ENCODE results near the gene GRK2.
A peak's percentile ranks its signal among the peaks of the same experiment; 100 is the strongest.

The GRK2 gene

DNA sequence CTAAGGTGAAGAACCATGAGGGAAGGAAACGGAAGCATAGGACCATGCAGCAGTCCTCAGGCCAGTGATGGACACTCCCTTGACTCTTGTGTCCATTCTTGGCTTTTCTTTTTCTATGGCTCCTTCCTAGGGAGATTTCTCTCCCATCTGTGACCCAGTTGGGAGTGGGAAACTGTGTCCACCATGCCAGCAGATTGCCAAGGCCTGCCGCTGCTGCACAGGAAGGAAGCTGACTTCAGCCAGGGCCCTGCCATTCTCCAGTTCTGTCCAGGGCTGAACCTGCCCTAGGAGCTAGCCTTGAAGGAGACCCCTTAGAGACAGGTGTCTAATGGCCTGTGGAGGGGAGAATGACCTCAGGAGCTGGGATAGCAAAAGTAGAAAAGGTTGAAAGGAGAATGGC lies 54.4 kb downstream of the GRK2 start:
- POLR2A ChIA-PET, result no interaction called here
- peak; percentile 0 for DNase-seq (ENCODE audit: extremely low spot score)
- CTCF ChIA-PET, result interaction anchor here (0.6 to 1.5 kb wide), 2 partner anchors 57 to 248 kb away, joined by 3 to 5 read pairs; no protein-coding TSS in a partner anchor
- TF ChIP-seq FOXM1 (IDR thresholded peaks at IDR 0.05; ENCODE audit: borderline replicate concordance) (no peak), LEF1 (IDR thresholded peaks at IDR 0.05; ENCODE audit: borderline replicate concordance) (no peak), ARNT (IDR thresholded peaks at IDR 0.05) (no peak), FOXA1 (IDR thresholded peaks at IDR 0.05) (no peak), TARDBP (IDR thresholded peaks at IDR 0.05) (no peak), NFRKB (IDR thresholded peaks at IDR 0.05) (no peak), ZNF384 (IDR thresholded peaks at IDR 0.05) (no peak), SUZ12 (IDR thresholded peaks at IDR 0.05) (no peak), CTBP1 (IDR thresholded peaks at IDR 0.05; ENCODE audit: borderline replicate concordance) (no peak), L3MBTL2 (conservative IDR thresholded peaks at IDR 0.05) (no peak), HDGF (IDR thresholded peaks at IDR 0.05; ENCODE audit: borderline replicate concordance) (no peak), ELF4 (IDR thresholded peaks at IDR 0.05) (no peak), FOXK2 (IDR thresholded peaks at IDR 0.05) (no peak), PKNOX1 (IDR thresholded peaks at IDR 0.05) (no peak), BHLHE40 (IDR thresholded peaks at IDR 0.05; ENCODE audit: borderline replicate concordance) (no peak), SP1 (IDR thresholded peaks at IDR 0.05) (no peak)

DNA sequence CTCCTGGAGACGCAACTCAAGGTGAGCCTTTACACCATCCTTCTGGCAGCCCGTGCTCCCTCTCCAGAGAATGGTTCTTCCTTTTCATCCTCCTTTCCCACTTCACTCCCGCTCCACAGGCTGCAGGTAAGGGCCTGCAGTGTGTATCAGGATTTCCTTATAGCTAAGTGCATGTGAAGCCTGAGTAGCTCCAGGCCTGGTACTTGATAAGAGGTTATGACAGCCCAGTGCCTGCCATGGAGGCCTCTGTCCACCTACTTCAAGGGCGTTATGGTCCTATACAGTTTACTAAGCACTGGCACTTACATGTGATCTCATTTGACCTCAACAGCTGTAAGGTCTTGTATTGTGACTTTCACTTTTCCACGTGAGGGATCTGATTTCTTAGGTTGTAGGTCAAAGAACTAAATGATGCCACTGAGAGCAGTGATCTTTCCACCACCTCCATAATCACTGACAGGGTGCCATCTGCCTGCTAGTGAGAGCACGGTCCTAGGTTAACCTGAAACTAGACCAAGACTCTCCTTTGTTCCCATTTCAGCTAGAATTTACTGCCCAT lies 55.1 kb downstream of the GRK2 start:
- CTCF ChIA-PET, result interaction anchor here (1.5 kb wide), 1 partner anchor 58 kb away, joined by 5 read pairs; no protein-coding TSS in a partner anchor
- no peak for DNase-seq (ENCODE audit: extremely low spot score)
- POLR2A ChIA-PET, result interaction anchor here (1.7 kb wide), 1 partner anchor 55 kb away, joined by 4 read pairs; the partner anchor contains the start of gene GRK2
- no peak for TF ChIP-seq ZNF384 (IDR thresholded peaks at IDR 0.05)
- no peak for TF ChIP-seq HDGF (IDR thresholded peaks at IDR 0.05; ENCODE audit: borderline replicate concordance)
- no peak for TF ChIP-seq ELF4 (IDR thresholded peaks at IDR 0.05)
- no peak for TF ChIP-seq NFRKB (IDR thresholded peaks at IDR 0.05)
- no peak for TF ChIP-seq SP1 (IDR thresholded peaks at IDR 0.05)
- no peak for TF ChIP-seq FOXK2 (IDR thresholded peaks at IDR 0.05)
- no peak for TF ChIP-seq PKNOX1 (IDR thresholded peaks at IDR 0.05)
- no peak for TF ChIP-seq LEF1 (IDR thresholded peaks at IDR 0.05; ENCODE audit: borderline replicate concordance)
- no peak for TF ChIP-seq ARNT (IDR thresholded peaks at IDR 0.05)
- TF ChIP-seq L3MBTL2 (conservative IDR thresholded peaks at IDR 0.05), result no peak
- TF ChIP-seq FOXM1 (IDR thresholded peaks at IDR 0.05; ENCODE audit: borderline replicate concordance), result no peak
- no peak for TF ChIP-seq CTBP1 (IDR thresholded peaks at IDR 0.05; ENCODE audit: borderline replicate concordance)
- TF ChIP-seq TARDBP (IDR thresholded peaks at IDR 0.05), result no peak
- no peak for TF ChIP-seq SUZ12 (IDR thresholded peaks at IDR 0.05)
- no peak for TF ChIP-seq FOXA1 (IDR thresholded peaks at IDR 0.05)
- TF ChIP-seq BHLHE40 (IDR thresholded peaks at IDR 0.05; ENCODE audit: borderline replicate concordance), result no peak

DNA sequence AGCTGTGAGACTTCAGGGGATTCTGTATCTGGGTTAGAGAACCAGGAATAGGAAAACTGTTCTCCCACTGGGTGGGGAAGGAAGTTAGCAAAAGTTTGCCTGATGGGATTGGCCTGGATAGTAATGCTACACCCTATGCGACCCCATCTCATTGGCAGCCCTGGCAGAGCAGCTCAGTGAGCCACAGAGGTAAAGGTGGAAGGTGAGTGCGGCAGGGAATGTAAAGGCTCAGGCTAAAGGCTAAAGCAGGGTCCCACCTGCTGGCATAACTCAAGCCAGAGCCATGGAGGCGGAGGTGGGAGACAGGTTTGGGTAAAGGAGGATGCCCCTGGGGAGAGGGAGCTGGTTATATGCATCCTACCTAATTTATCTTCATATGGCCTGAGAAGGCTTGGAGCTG lies 55.8 kb downstream of the GRK2 start:
- ChIA-PET CTCF (interaction anchor here (0.6 kb wide), 1 partner anchor 227 kb away, joined by 4 read pairs; no protein-coding TSS in a partner anchor), POLR2A (interaction anchor here (0.6 to 1.7 kb wide), 2 partner anchors 23 to 56 kb away, joined by 3 to 4 read pairs; partner anchors contain the start of gene GRK2)

DNA sequence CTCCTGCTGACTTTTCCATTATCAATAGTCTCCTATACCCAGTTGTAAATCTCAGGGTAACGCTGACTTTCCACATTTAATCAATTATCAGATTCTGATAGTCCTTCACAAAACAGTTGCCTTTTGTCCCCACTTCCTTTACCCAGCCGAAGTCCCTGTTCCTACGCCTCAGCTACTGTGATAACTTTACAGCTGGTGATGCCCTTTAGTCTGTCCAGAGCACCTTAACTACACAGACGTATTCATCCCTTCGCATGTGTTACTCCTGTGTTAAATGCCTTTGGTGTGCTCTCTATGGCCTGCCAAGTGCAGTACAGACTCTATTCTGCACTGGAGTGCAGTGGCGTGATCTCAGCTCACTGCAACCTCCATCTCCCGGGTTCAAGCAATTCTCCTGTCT lies 57.3 kb downstream of the GRK2 start:
- POLR2A ChIA-PET, result no interaction called here
- TF ChIP-seq NFRKB (IDR thresholded peaks at IDR 0.05) (no peak), FOXA1 (IDR thresholded peaks at IDR 0.05) (no peak)
- no peak for DNase-seq (ENCODE audit: extremely low spot score)
- CTCF ChIA-PET, result interaction anchor here (0.6 to 0.9 kb wide), 3 partner anchors 19 to 29 kb away, joined by 3 to 4 read pairs (median 3); no protein-coding TSS in a partner anchor

More for the DNA sequence above, 55.8 kb downstream of the GRK2 start:
- TF ChIP-seq BHLHE40 (IDR thresholded peaks at IDR 0.05; ENCODE audit: borderline replicate concordance), result no peak
- no peak for DNase-seq (ENCODE audit: extremely low spot score)

DNA sequence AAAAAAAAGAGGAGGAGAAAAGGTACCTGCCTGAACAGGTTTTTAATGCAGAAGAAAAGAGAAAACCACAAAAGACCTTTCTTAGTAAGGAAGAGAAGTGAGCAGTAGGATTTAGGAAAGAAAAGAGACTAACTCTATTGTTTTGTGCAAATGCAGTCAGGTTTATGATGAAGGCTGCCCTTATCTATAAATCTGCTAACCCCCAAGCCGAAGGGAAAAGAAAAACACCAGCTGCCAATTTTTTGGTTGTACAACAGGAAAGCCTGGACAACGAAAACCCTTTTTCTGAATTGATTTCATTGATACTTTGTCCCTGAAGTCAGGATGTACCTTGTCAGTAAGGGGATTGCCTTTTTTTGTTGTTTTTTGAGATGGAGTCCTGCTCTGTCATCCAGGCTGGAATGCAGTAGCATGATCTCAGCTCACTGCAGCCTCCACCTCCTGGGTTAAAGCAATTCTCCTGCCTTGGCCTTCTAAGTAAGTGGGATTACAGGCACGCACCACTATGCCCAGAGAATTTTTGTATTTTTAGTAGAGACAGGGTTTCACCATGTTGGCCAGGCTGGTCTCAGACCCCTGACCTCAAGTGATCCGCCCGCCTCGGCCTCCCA lies 65.9 kb downstream of the GRK2 start:
- TF ChIP-seq ELF4 (IDR thresholded peaks at IDR 0.05) (no peak), SP1 (IDR thresholded peaks at IDR 0.05) (no peak), FOXK2 (IDR thresholded peaks at IDR 0.05) (no peak), SUZ12 (IDR thresholded peaks at IDR 0.05) (no peak), HDGF (IDR thresholded peaks at IDR 0.05; ENCODE audit: borderline replicate concordance) (no peak), TARDBP (IDR thresholded peaks at IDR 0.05) (no peak), NFRKB (IDR thresholded peaks at IDR 0.05) (no peak), ZNF384 (IDR thresholded peaks at IDR 0.05) (no peak), LEF1 (IDR thresholded peaks at IDR 0.05; ENCODE audit: borderline replicate concordance) (no peak), ARNT (IDR thresholded peaks at IDR 0.05) (no peak)
- CTCF ChIA-PET, result interaction anchor here (1.5 to 1.6 kb wide), 2 partner anchors 14 to 19 kb away, joined by 5 to 6 read pairs; no protein-coding TSS in a partner anchor
- POLR2A ChIA-PET, result no interaction called here
- no peak for DNase-seq (ENCODE audit: extremely low spot score)

Data from HEK293T (cell line).